Prostate gland (tissue), 2 donors: Measurements from ENCODE around the gene NPPC.

ENCODE experiments used
- POLR2A ChIP-seq: fragments of 450-650 bp; IDR thresholded peaks from one replicate; pipeline ENCODE4 v1.6.1; 2016; ENCODE audit warnings: antibody characterized with exemption, mild to moderate bottlenecking
- POLR2AphosphoS5 ChIP-seq: sonication (generic); formaldehyde crosslinking; IDR thresholded peaks from one replicate; pipeline ENCODE4 v1.6.1; 2017; ENCODE audit warnings: antibody characterized with exemption
- TF ChIP-seq, protein P1 (sequence below), 4 experiments: fragments of 200-600 bp in 2 of 4; fragments of 450-650 bp in 2 of 4; sonication (generic) in 2 of 4; IDR thresholded peaks; 1 replicate in 3 of 4; 2 replicates in 1 of 4; pipeline ENCODE4 v1.5.1; 2016 to 2019; ENCODE audit warnings: antibody characterized with exemption in 4 of 4, mild to moderate bottlenecking in 2 of 4, moderate library complexity in 2 of 4

DNA sequence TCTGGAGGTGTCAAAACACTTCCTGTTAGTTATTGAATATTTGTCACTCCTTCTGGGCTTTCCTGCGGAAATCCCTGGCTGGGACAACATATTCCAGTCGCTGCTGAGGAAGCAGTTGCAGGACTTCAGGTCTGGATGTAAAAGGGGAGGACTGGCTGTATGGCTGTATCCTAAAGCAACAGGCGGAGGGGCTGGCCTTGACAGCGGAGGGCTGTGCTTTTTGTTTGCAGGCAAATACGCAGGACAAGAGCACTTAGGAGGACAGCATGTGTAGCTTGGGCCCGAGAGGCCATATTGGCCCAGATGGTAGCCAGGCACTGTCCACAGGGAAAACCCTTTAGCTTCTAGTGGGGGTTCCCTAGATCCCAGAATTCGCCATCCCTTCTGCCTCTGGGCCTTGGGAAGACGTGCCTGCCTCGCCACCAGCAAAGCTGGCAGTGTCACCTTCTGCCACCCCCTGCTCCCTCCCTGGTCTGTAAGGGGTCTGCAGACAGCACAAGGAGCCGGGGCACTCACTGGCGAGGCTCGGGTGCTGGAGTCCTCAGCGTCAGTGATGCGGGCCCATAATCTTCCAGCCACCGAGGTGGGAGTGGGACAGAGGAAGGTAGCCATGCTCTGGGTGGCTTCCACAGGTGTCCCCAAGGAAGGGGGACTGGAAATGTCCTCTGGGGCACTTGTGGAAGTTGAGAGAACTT is 6.7 kb downstream of the NPPC start:
- TF ChIP-seq, protein P1, sequence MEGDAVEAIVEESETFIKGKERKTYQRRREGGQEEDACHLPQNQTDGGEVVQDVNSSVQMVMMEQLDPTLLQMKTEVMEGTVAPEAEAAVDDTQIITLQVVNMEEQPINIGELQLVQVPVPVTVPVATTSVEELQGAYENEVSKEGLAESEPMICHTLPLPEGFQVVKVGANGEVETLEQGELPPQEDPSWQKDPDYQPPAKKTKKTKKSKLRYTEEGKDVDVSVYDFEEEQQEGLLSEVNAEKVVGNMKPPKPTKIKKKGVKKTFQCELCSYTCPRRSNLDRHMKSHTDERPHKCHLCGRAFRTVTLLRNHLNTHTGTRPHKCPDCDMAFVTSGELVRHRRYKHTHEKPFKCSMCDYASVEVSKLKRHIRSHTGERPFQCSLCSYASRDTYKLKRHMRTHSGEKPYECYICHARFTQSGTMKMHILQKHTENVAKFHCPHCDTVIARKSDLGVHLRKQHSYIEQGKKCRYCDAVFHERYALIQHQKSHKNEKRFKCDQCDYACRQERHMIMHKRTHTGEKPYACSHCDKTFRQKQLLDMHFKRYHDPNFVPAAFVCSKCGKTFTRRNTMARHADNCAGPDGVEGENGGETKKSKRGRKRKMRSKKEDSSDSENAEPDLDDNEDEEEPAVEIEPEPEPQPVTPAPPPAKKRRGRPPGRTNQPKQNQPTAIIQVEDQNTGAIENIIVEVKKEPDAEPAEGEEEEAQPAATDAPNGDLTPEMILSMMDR (IDR thresholded peaks at IDR 0.05) = no peak
- TF ChIP-seq POLR2A = no peak
- no peak for TF ChIP-seq POLR2AphosphoS5
